Right lobe of liver (tissue), 4 donors: ENCODE measurements around the gene NTN1.

ENCODE experiments used
- CTCF ChIP-seq, 4 donors: fragments of 200-600 bp in 3 of 4; fragments of 450-650 bp in 1 of 4; IDR thresholded peaks; one replicate each; pipeline versions ENCODE4 v1.5.1 to v1.8.0; 2016 to 2022; ENCODE audit warnings: antibody characterized with exemption in 4 of 4, mild to moderate bottlenecking in 2 of 4
- POLR2A ChIP-seq: fragments of 450-650 bp; IDR thresholded peaks from one replicate; pipeline ENCODE4 v1.6.1; 2017; ENCODE audit warnings: antibody characterized with exemption, mild to moderate bottlenecking
- donor health status: DM: no; HTN: no; CAD: no.
- donor health status: DM: no; HTN: no; CAD: no.
- donor health status: DM: no; HTN: yes; CAD: no.

- TF ChIP-seq CTCF (IDR thresholded peaks at IDR 0.05): no peak
- TF ChIP-seq POLR2A: no peak
Measured at GRCh38 chr17:9241371-9241712, 220.0 kb downstream of the NTN1 start.
